ENCODE data around the gene PIGU.

The PIGU gene

DNA sequence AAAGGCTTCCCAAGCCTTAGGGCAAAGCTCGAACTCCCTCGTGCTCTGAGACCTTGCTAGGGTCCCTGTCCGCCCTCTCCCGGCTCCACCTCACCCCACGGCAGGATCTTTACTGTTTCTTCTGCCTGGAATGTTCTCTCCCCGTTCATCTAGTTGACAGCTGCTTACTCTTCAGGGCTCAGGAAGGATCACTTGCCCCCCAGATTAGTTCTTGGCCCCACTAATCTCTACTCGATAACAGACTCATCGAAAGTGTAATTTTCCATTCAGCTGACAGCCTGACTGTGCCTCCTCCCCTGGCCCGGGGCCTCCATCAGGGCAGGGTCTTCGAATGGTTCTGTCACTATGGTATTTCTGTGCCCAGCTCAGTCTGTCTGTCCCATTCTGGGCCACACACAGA is 115.2 kb downstream of the PIGU start:
- Histone ChIP-seq H3K27me3 (ENCODE audit: control insufficient read depth, low read length) (no peaks in the 10 kb centered on the region), H3K4me1 (ENCODE audit: control insufficient read depth, low read length) (0 out of 2 replicates have a peak, but pooled peaks cover 4% of the 10 kb centered on the region), H3K79me2 (ENCODE audit: control insufficient read depth, low read length) (no peaks in the 10 kb centered on the region), H4K20me1 (ENCODE audit: control insufficient read depth, insufficient read depth, low read depth, low read length) (no peaks in the 10 kb centered on the region), H3F3A (ENCODE audit: control insufficient read depth, insufficient read depth) (no peaks in the 10 kb centered on the region; the same call in 1 of the 2 replicates), H3K4me2 (ENCODE audit: low read length) (no peak overlapping the region), H3K36me3 (ENCODE audit: control insufficient read depth, low read length) (no peaks in the 10 kb centered on the region), H3K27ac (ENCODE audit: low read depth, low read length) (no peak overlapping the region), H3K9me3 (ENCODE audit: control insufficient read depth, insufficient read depth, low read length) (no peaks in the 10 kb centered on the region), H3K9me2 (replicated peaks; ENCODE audit: control insufficient read depth, low read length) (no peaks in the 10 kb centered on the region), H3K4me3 (ENCODE audit: low read length) (no peak overlapping the region)
- TF ChIP-seq, protein P1, sequence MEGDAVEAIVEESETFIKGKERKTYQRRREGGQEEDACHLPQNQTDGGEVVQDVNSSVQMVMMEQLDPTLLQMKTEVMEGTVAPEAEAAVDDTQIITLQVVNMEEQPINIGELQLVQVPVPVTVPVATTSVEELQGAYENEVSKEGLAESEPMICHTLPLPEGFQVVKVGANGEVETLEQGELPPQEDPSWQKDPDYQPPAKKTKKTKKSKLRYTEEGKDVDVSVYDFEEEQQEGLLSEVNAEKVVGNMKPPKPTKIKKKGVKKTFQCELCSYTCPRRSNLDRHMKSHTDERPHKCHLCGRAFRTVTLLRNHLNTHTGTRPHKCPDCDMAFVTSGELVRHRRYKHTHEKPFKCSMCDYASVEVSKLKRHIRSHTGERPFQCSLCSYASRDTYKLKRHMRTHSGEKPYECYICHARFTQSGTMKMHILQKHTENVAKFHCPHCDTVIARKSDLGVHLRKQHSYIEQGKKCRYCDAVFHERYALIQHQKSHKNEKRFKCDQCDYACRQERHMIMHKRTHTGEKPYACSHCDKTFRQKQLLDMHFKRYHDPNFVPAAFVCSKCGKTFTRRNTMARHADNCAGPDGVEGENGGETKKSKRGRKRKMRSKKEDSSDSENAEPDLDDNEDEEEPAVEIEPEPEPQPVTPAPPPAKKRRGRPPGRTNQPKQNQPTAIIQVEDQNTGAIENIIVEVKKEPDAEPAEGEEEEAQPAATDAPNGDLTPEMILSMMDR (IDR thresholded peaks at IDR 0.05; ENCODE audit: low read depth, low read length, poor library complexity, severe bottlenecking): no peak
- TF ChIP-seq EZH2phosphoT487 (IDR thresholded peaks at IDR 0.05; ENCODE audit: borderline replicate concordance, low read length): no peak

DNA sequence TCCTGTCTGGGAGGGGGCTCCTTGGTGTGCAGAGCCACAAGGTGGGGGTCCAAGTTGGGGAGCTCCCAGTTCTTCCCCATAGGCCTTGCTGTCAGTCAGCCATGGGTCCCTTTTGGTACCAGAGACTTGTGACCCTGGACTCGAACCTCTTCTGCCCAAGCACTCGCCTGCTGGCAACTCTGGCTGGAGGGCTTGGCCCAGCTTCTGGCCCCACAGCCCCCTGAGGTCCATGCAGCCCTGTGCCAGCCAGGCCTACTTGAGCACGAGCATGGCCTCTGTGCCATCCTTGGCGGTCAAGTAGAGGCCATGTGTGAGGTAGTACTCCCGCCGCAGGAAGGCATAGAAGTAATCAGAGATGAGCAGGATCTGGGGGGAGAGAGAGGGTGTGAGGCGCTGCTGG is 116.3 kb downstream of the PIGU start:
- no peak overlapping the region for H3K4me2 ChIP-seq (ENCODE audit: low read length)
- no peaks in the 10 kb centered on the region for H3K79me2 ChIP-seq (ENCODE audit: control insufficient read depth, low read length)
- H3K4me3 ChIP-seq (ENCODE audit: low read length): no peak overlapping the region
- no peaks in the 10 kb centered on the region for H3K9me2 ChIP-seq (replicated peaks; ENCODE audit: control insufficient read depth, low read length)
- H3K36me3 ChIP-seq (ENCODE audit: control insufficient read depth, low read length): no peaks in the 10 kb centered on the region
- H3K27ac ChIP-seq (ENCODE audit: low read depth, low read length): no peak overlapping the region
- no peak for TF ChIP-seq EZH2phosphoT487 (IDR thresholded peaks at IDR 0.05; ENCODE audit: borderline replicate concordance, low read length)
- TF ChIP-seq, protein P1 (IDR thresholded peaks at IDR 0.05; ENCODE audit: low read depth, low read length, poor library complexity, severe bottlenecking): no peak
- 0 out of 2 replicates have a peak, but pooled peaks cover 4% of the 10 kb centered on the region for H3K4me1 ChIP-seq (ENCODE audit: control insufficient read depth, low read length)
- H3K9me3 ChIP-seq (ENCODE audit: control insufficient read depth, insufficient read depth, low read length): no peaks in the 10 kb centered on the region
- H3K27me3 ChIP-seq (ENCODE audit: control insufficient read depth, low read length): no peaks in the 10 kb centered on the region
- H3F3A ChIP-seq (ENCODE audit: control insufficient read depth, insufficient read depth): no peaks in the 10 kb centered on the region; the same call in 1 of the 2 replicates
- no peaks in the 10 kb centered on the region for H4K20me1 ChIP-seq (ENCODE audit: control insufficient read depth, insufficient read depth, low read depth, low read length)

DNA sequence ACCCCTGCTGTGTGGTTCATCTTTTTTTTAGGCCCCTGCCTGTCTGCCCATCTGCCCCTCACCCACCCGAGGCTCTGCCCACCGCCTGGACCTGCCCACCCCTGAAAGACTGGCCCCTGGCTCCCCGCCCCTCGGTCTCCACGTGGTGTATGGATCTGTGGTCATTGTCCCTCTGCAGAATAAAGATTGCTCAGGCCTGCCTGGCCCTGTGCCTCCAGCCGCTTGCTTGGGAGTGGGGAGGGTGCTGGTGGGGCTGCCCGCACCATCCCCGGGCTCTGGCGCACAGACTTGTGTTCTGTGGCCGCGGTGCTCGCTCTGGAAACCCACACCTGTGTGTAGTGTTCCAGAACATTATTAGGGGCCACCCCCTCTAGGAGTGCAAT is 116.8 kb downstream of the PIGU start:
- H3K9me2 ChIP-seq (replicated peaks; ENCODE audit: control insufficient read depth, low read length): no peaks in the 10 kb centered on the region
- H3F3A ChIP-seq (ENCODE audit: control insufficient read depth, insufficient read depth): no peaks in the 10 kb centered on the region; the same call in 1 of the 2 replicates
- TF ChIP-seq, protein P1 (IDR thresholded peaks at IDR 0.05; ENCODE audit: low read depth, low read length, poor library complexity, severe bottlenecking): no peak
- TF ChIP-seq EZH2phosphoT487 (IDR thresholded peaks at IDR 0.05; ENCODE audit: borderline replicate concordance, low read length): no peak
- no peaks in the 10 kb centered on the region for H4K20me1 ChIP-seq (ENCODE audit: control insufficient read depth, insufficient read depth, low read depth, low read length)
- H3K4me3 ChIP-seq (ENCODE audit: low read length): no peak overlapping the region
- H3K79me2 ChIP-seq (ENCODE audit: control insufficient read depth, low read length): no peaks in the 10 kb centered on the region
- H3K4me1 ChIP-seq (ENCODE audit: control insufficient read depth, low read length): 0 out of 2 replicates have a peak, but pooled peaks cover 4% of the 10 kb centered on the region
- H3K27ac ChIP-seq (ENCODE audit: low read depth, low read length): no peak overlapping the region
- no peaks in the 10 kb centered on the region for H3K9me3 ChIP-seq (ENCODE audit: control insufficient read depth, insufficient read depth, low read length)
- no peaks in the 10 kb centered on the region for H3K27me3 ChIP-seq (ENCODE audit: control insufficient read depth, low read length)
- no peaks in the 10 kb centered on the region for H3K36me3 ChIP-seq (ENCODE audit: control insufficient read depth, low read length)
- H3K4me2 ChIP-seq (ENCODE audit: low read length): no peak overlapping the region

All from DOHH2 (cell line).